GM13976 (cell line): ENCODE results near the gene KIF1B.

ENCODE experiments used
- DNase-seq: peaks from one replicate; pipeline ENCODE4 v3.0.0; 2012; ENCODE audit warnings: low spot score
- CTCF ChIP-seq: IDR thresholded peaks from 2 replicates; pipeline ENCODE4 v1.5.1; 2012; ENCODE audit warnings: borderline replicate concordance, mild to moderate bottlenecking; ENCODE audit not compliant: insufficient read depth; ENCODE audit errors: extremely low read depth, missing control alignments, control extremely low read depth
- in situ Hi-C: fragments of 300-500 bp; cut with MboI; formaldehyde crosslinking; loops from one replicate; pipeline ENCODE4 v1.12.0; 2022; ENCODE audit warnings: low sequenced_read_pairs, mixed read lengths, inconsistent platforms; ENCODE audit not compliant: unreplicated experiment

KIF1B gene

GRCh38 chr1:10328180-10328963 lies 118.0 kb downstream of the KIF1B start:
- in situ Hi-C loops = no loop called here
- TF ChIP-seq CTCF = no peak
- DNase-seq = no peak

DNA sequence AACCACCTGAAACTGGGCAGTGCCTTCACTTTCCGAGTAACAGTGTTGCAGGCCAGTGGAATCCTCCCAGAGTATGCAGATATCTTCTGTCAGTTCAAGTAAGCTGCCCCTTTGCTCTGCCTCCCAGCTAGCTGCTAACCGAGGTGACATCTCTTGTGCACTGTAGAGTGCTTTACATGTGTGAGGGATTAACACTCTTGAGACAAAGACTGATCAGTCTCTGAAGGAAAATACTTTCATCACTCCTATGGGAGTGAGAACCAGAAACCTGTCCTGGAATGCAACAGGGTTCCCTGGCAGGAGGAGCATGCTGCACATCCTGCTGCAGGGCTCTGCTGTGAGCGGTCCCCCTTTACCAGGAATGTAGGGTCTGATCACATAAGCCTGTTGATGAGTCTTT lies 127.1 kb downstream of the KIF1B start:
- in situ Hi-C loops = no loop called here
- TF ChIP-seq CTCF = no peak
- DNase-seq = no peak

- DNase-seq = peak; percentile 72
- TF ChIP-seq CTCF = peak; percentile 57
- in situ Hi-C loops = no loop called here
These were observed 127.7 kb downstream of the KIF1B start for GRCh38 chr1:10338047-10338446.

DNA sequence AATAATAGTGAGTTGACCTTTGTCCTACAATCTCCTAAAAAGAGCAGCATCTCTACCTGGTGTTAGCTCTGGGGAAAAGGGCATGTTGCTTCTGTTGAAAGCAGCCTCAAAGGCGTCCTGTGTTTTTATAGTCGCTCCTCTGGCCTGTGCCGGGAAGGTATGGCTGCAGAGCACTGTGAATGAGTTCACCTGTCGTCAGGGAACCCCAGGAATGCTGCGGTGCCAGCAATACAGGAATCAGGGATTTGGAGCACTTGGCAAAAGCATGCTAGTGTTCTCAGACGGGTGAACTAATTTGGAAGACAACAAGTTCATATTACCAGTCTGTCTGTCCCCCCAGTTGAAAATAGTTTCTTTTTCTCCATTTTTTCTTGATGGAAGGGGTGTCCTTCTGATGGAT lies 128.2 kb downstream of the KIF1B start:
- no peak for DNase-seq
- in situ Hi-C loops = no loop called here
- no peak for TF ChIP-seq CTCF

- no peak for TF ChIP-seq CTCF
- in situ Hi-C loops = no loop called here
- no peak for DNase-seq
These were observed 128.7 kb downstream of the KIF1B start for GRCh38 chr1:10339036-10339567.

GRCh38 chr1:10339815-10340214 lies 129.4 kb downstream of the KIF1B start:
- no peak for TF ChIP-seq CTCF
- in situ Hi-C loops = no loop called here
- DNase-seq = no peak
